GM12891 (cell line): ENCODE measurements around the gene SARS1.

Source experiments
- DNase-seq: peaks from one replicate; pipeline ENCODE4 v3.0.0; 2011; ENCODE audit warnings: low spot score; ENCODE audit not compliant: insufficient read length
- FAIRE-seq: peaks from 2 replicates; lab custom pipeline; 2011; peaks lifted over from hg19 to GRCh38; lab: Jason Lieb, UNC
- PAX5 ChIP-seq: IDR thresholded peaks from 2 replicates; pipeline ENCODE4 v1.6.1; 2011; ENCODE audit warnings: low read length, moderate library complexity, mild to moderate bottlenecking; ENCODE audit not compliant: insufficient read depth, severe bottlenecking
- POLR2A ChIP-seq: IDR thresholded peaks from 2 replicates; pipeline ENCODE4 v1.6.1; 2011; ENCODE audit warnings: low read depth, low read length, control low read depth
- POLR2AphosphoS5 ChIP-seq: IDR thresholded peaks from 2 replicates; pipeline ENCODE4 v1.6.1; 2011; ENCODE audit warnings: low read depth, low read length, control low read depth
- POU2F2 ChIP-seq: IDR thresholded peaks from 2 replicates; pipeline ENCODE4 v1.6.1; 2011; ENCODE audit warnings: low read depth, mild to moderate bottlenecking, control low read depth, low read length, moderate library complexity
- SPI1 ChIP-seq: IDR thresholded peaks from 2 replicates; pipeline ENCODE4 v1.6.1; 2011; ENCODE audit warnings: low read depth, low read length, control low read depth
- TAF1 ChIP-seq: IDR thresholded peaks from 2 replicates; pipeline ENCODE4 v1.6.1; 2011; ENCODE audit warnings: low read depth, low read length, control low read depth

The SARS1 gene

GRCh38 chr1:109183058-109183738, 30.5 kb upstream of the SARS1 start:
- no peak for DNase-seq
- no peak for TF ChIP-seq PAX5
- TF ChIP-seq POLR2AphosphoS5 = no peak
- TF ChIP-seq TAF1 = no peak
- TF ChIP-seq SPI1 = no peak
- TF ChIP-seq POLR2A = no peak
- no peak for TF ChIP-seq POU2F2

GRCh38 chr1:109184687-109185086, 29.0 kb upstream of the SARS1 start:
- FAIRE-seq (no peak), DNase-seq (no peak)
- TF ChIP-seq SPI1 = no peak
- no peak for TF ChIP-seq TAF1
- no peak for TF ChIP-seq POLR2A
- TF ChIP-seq POU2F2 = no peak
- TF ChIP-seq POLR2AphosphoS5 = no peak
- no peak for TF ChIP-seq PAX5

More at GRCh38 chr1:109183058-109183738, 30.5 kb upstream of the SARS1 start:
- FAIRE-seq = no peak

GRCh38 chr1:109185357-109185756, 28.4 kb upstream of the SARS1 start:
- DNase-seq (no peak), FAIRE-seq (no peak)
- TF ChIP-seq PAX5 (no peak), POLR2AphosphoS5 (no peak), TAF1 (no peak), POU2F2 (no peak), POLR2A (no peak), SPI1 (no peak)

GRCh38 chr1:109185990-109186732, 27.6 kb upstream of the SARS1 start:
- FAIRE-seq (no peak), DNase-seq (no peak)
- no peak for TF ChIP-seq POU2F2
- TF ChIP-seq POLR2A = no peak

GRCh38 chr1:109186733-109187086, 27.0 kb upstream of the SARS1 start:
- FAIRE-seq = no peak
- TF ChIP-seq POU2F2 (no peak), POLR2AphosphoS5 (no peak), POLR2A (no peak), SPI1 (no peak), PAX5 (no peak), TAF1 (no peak)
- no peak for DNase-seq

- FAIRE-seq = no peak
- no peak for DNase-seq
- TF ChIP-seq POU2F2 (no peak), PAX5 (no peak), POLR2AphosphoS5 (no peak), TAF1 (no peak), SPI1 (no peak), POLR2A (no peak)
Observed at GRCh38 chr1:109187127-109187526, 26.6 kb upstream of the SARS1 start.

GRCh38 chr1:109188200-109188599, 25.5 kb upstream of the SARS1 start:
- no peak for DNase-seq
- FAIRE-seq = no peak
- TF ChIP-seq POU2F2 = no peak
- TF ChIP-seq POLR2A = no peak
- TF ChIP-seq TAF1 = no peak
- no peak for TF ChIP-seq PAX5
- no peak for TF ChIP-seq SPI1
- TF ChIP-seq POLR2AphosphoS5 = no peak

GRCh38 chr1:109188781-109189180, 24.9 kb upstream of the SARS1 start:
- DNase-seq (no peak), FAIRE-seq (no peak)
- no peak for TF ChIP-seq POLR2AphosphoS5
- TF ChIP-seq SPI1 = no peak
- no peak for TF ChIP-seq POLR2A
- no peak for TF ChIP-seq TAF1
- TF ChIP-seq POU2F2 = no peak
- no peak for TF ChIP-seq PAX5

- FAIRE-seq = no peak
- no peak for DNase-seq
- no peak for TF ChIP-seq PAX5
- TF ChIP-seq SPI1 = no peak
Observed at GRCh38 chr1:109190189-109190588, 23.5 kb upstream of the SARS1 start.

- TF ChIP-seq POLR2AphosphoS5 (no peak), PAX5 (no peak), POU2F2 (no peak), SPI1 (no peak), POLR2A (no peak), TAF1 (no peak)
- FAIRE-seq (no peak), DNase-seq (no peak)
Observed at GRCh38 chr1:109191377-109191776, 22.3 kb upstream of the SARS1 start.
